Measurements from ENCODE around the gene SYK.

- no peak for TF ChIP-seq CTCF (IDR thresholded peaks at IDR 0.05)
- TF ChIP-seq POLR2A (IDR thresholded peaks at IDR 0.05) = no peak
Measured at GRCh38 chr9:90916147-90916734, 114.6 kb downstream of the SYK start.
